Liver (tissue), 9 donors: ENCODE data around the gene TFDP2. TPM values are rescaled to one million over a fixed set of nuclear protein-coding genes. Genes with fewer than 3 reads are reported as not detected.
A peak's percentile ranks its signal among the peaks of the same experiment; 100 is the strongest.

Experiments
- DNase-seq: peaks from one replicate; pipeline ENCODE4 v3.0.0-alpha.2; 2017; ENCODE audit warnings: low spot score
- H3K27ac ChIP-seq, 2 donors: one replicate each; pipeline ENCODE4 v1.7.0; 2013; ENCODE audit warnings: inconsistent platforms in 2 of 2, low read length in 2 of 2, control low read depth in 1 of 2, low read depth in 1 of 2, mild to moderate bottlenecking in 1 of 2
- H3K27me3 ChIP-seq, 4 donors: one replicate each; pipeline versions ENCODE4 v1.6.1 to v1.7.0; 2013; ENCODE audit warnings: low read length in 3 of 4, inconsistent platforms in 1 of 4, mild to moderate bottlenecking in 1 of 4, moderate library complexity in 1 of 4; ENCODE audit not compliant: control insufficient read depth in 4 of 4, insufficient read depth in 4 of 4
- H3K36me3 ChIP-seq, 4 donors: one replicate each; pipeline versions ENCODE4 v1.6.1 to v1.7.0; 2013; ENCODE audit warnings: low read length in 3 of 4, mild to moderate bottlenecking in 3 of 4, low read depth in 1 of 4, moderate library complexity in 1 of 4; ENCODE audit not compliant: control insufficient read depth in 4 of 4, insufficient read depth in 3 of 4
- H3K4me1 ChIP-seq, 4 donors: one replicate each; pipeline versions ENCODE4 v1.6.1 to v1.7.0; 2013; ENCODE audit warnings: low read length in 3 of 4, mild to moderate bottlenecking in 3 of 4, moderate library complexity in 1 of 4; ENCODE audit not compliant: control insufficient read depth in 4 of 4, insufficient read depth in 4 of 4
- H3K4me3 ChIP-seq, 3 donors: one replicate each; pipeline versions ENCODE4 v1.6.1 to v1.7.0; 2013; ENCODE audit warnings: low read length in 3 of 3, control low read depth in 1 of 3, low read depth in 1 of 3, mild to moderate bottlenecking in 1 of 3
- H3K9ac ChIP-seq, 2 donors: one replicate each; pipeline ENCODE4 v1.7.0; 2013; ENCODE audit warnings: low read length in 2 of 2, mild to moderate bottlenecking in 2 of 2, moderate library complexity in 2 of 2, control low read depth in 1 of 2, low read depth in 1 of 2
- H3K9me3 ChIP-seq, 4 donors: one replicate each; pipeline versions ENCODE4 v1.6.1 to v1.7.0; 2013; ENCODE audit warnings: low read length in 3 of 4; ENCODE audit not compliant: control insufficient read depth in 4 of 4
- CTCF ChIP-seq: fragments of 150-350 bp; IDR thresholded peaks from 2 replicates; pipeline ENCODE4 v1.5.1; 2017; ENCODE audit warnings: improper control_type of control experiment, low read depth, low read length; ENCODE audit not compliant: missing input control
- FOXA1 ChIP-seq: IDR thresholded peaks from 2 replicates; pipeline ENCODE4 v1.6.1; 2016; ENCODE audit warnings: antibody characterized with exemption
- GABPA ChIP-seq, 2 donors: IDR thresholded peaks in 1 of 2; conservative IDR thresholded peaks in 1 of 2; 2 replicates each; pipeline ENCODE4 v1.6.1; 2016; ENCODE audit warnings: antibody characterized with exemption in 2 of 2, mild to moderate bottlenecking in 1 of 2, moderate library complexity in 1 of 2
- HNF4A ChIP-seq, 2 donors: conservative IDR thresholded peaks; 2 replicates each; pipeline ENCODE4 v1.6.1; 2016; ENCODE audit warnings: antibody characterized with exemption in 2 of 2, mild to moderate bottlenecking in 2 of 2
- HNF4G ChIP-seq: IDR thresholded peaks from 2 replicates; pipeline ENCODE4 v1.6.1; 2016; ENCODE audit warnings: antibody characterized with exemption
- JUND ChIP-seq, 2 donors: IDR thresholded peaks; 2 replicates each; pipeline ENCODE4 v1.6.1; 2016; ENCODE audit warnings: antibody characterized with exemption in 2 of 2
- MAX ChIP-seq: IDR thresholded peaks from 2 replicates; pipeline ENCODE4 v1.6.1; 2016; ENCODE audit warnings: antibody characterized with exemption
- NR2F2 ChIP-seq: IDR thresholded peaks from 2 replicates; pipeline ENCODE4 v1.6.1; 2016; ENCODE audit warnings: antibody characterized with exemption
- RAD21 ChIP-seq, 2 donors: IDR thresholded peaks; 2 replicates each; pipeline ENCODE4 v1.6.1; 2016; ENCODE audit warnings: antibody characterized with exemption in 2 of 2, mild to moderate bottlenecking in 2 of 2
- REST ChIP-seq: IDR thresholded peaks from 2 replicates; pipeline ENCODE4 v1.6.1; 2016; ENCODE audit warnings: antibody characterized with exemption, mild to moderate bottlenecking
- RXRA ChIP-seq, 2 donors: IDR thresholded peaks; 2 replicates each; pipeline ENCODE4 v1.6.1; 2017 to 2018; ENCODE audit warnings: antibody characterized with exemption in 2 of 2, mild to moderate bottlenecking in 1 of 2
- SP1 ChIP-seq: IDR thresholded peaks from 2 replicates; pipeline ENCODE4 v1.6.1; 2018; ENCODE audit warnings: antibody characterized with exemption, mild to moderate bottlenecking
- TAF1 ChIP-seq: conservative IDR thresholded peaks from 2 replicates; pipeline ENCODE4 v1.6.1; 2016; ENCODE audit warnings: antibody characterized with exemption, mild to moderate bottlenecking
- YY1 ChIP-seq: IDR thresholded peaks from 2 replicates; pipeline ENCODE4 v1.6.1; 2016; ENCODE audit warnings: antibody characterized with exemption, mild to moderate bottlenecking
- WGBS: extraction: QIAGEN DNeasy Blood & Tissue Kit; methylation state at CpG from one replicate; pipeline ENCODE4 v1.1.7; 2013; 5-methylcytosine and 5-hydroxymethylcytosine counted together
- polyA plus RNA-seq, 2 donors: library from polyadenylated mRNA; stranded (reverse) in 1 of 2; unstranded in 1 of 2; fragments of 200-250 nt in 1 of 2; fragments of >200 nt in 1 of 2; fragmentation: Nextera tagmentation in 1 of 2; extraction: Ambion mirVana in 1 of 2; gene quantifications; one replicate each; pipeline versions ENCODE4 v1.2.1 to v1.2.3, GENCODE V29; 2013 to 2015
- total RNA-seq, 2 donors: library from RNA; depleted of rRNA; stranded (reverse); fragments of >200 nt; gene quantifications; one replicate each; pipeline ENCODE4 v1.2.3, GENCODE V29; 2014
- donor health status: healthy.
- donor health status: healthy.
- donor health status: healthy.
- donor health status: healthy.
- donor health status: healthy.

Gene TFDP2
- total RNA-seq (10 to 100 TPM; 16.4 to 52.0 TPM), polyA plus RNA-seq (10 to 100 TPM in 1 of 2 donors, 1 to 10 TPM in 1; 8.0 to 43.1 TPM)

GRCh38 chr3:142148792-142149672 lies at the start of gene TFDP2:
TFDP2 (minus strand) TSS chr3:142149544; CDS start chr3:142101749, 47,795 bp downstream.
- TF ChIP-seq RXRA (IDR thresholded peaks at IDR 0.05) (no peak), JUND (IDR thresholded peaks at IDR 0.05) (no peak), NR2F2 (no peak), REST (no peak), FOXA1 (peak; percentile 21), HNF4A (conservative IDR thresholded peaks at IDR 0.05) (peak; percentile 22 to 32), SP1 (peak; percentile 62), YY1 (peak; percentile 47), RAD21 (IDR thresholded peaks at IDR 0.05) (no peak), GABPA (IDR thresholded peaks at IDR 0.05 in 1 of 2, conservative IDR thresholded peaks at IDR 0.05 in 1 of 2) (no peak), MAX (no peak)
- H3K27me3 ChIP-seq, result no peaks in the 10 kb centered on the region
- H3K9ac ChIP-seq, result peak within 1 kb of the TSS; percentile 82 to 85
- no peaks in the 10 kb centered on the region for H3K36me3 ChIP-seq
- no peaks in the 10 kb centered on the region for H3K9me3 ChIP-seq
- peak within 1 kb of the TSS; percentile 84 to 99 (median 91) for H3K4me3 ChIP-seq
- WGBS, result under 1% methylated on average over 83 of the region's 83 CpGs
- DNase-seq, result peak; percentile 90
- peaks cover 0 to 15% (median 11%) of the 10 kb centered on the region in 4 donors for H3K4me1 ChIP-seq
- H3K27ac ChIP-seq, result peak within 1 kb of the TSS; percentile 68 to 81

- no peaks in the 10 kb centered on the region for H3K27me3 ChIP-seq
- H3K9ac ChIP-seq, result no peak overlapping the region
- no peak overlapping the region for H3K4me3 ChIP-seq
- no peaks in the 10 kb centered on the region for H3K4me1 ChIP-seq
- TF ChIP-seq NR2F2 (no peak), YY1 (no peak), HNF4G (no peak), TAF1 (no peak), HNF4A (conservative IDR thresholded peaks at IDR 0.05) (no peak), CTCF (no peak)
- no peaks in the 10 kb centered on the region for H3K9me3 ChIP-seq
- no peak for DNase-seq
- H3K27ac ChIP-seq, result no peak overlapping the region
- H3K36me3 ChIP-seq, result peaks cover 0 to 3% (median 0%) of the 10 kb centered on the region in 4 donors
These were observed 39.5 kb upstream of the TFDP2 start for GRCh38 chr3:142188846-142189245.
